Measurements from ENCODE around the gene LIN9.
"Not testable (repeated sequence)": the region's sequence is repeated elsewhere in the genome, so short reads cannot be mapped to it uniquely, and the experiment has no call there.

Gene LIN9

GRCh38 chr1:226342656-226343055 lies 33.7 kb upstream of the LIN9 start:
- no peaks in the 10 kb centered on the region for H3K9me3 ChIP-seq
- H3K27me3 ChIP-seq, result no peaks in the 10 kb centered on the region
- H3K27ac ChIP-seq, result no peak overlapping the region
- no peaks in the 10 kb centered on the region for H3K4me1 ChIP-seq (ENCODE audit: control insufficient read depth in 1 of 2, insufficient read depth in 1 of 2, low read depth in 1 of 2, low read length in 1 of 2)
- TF ChIP-seq, protein P1, sequence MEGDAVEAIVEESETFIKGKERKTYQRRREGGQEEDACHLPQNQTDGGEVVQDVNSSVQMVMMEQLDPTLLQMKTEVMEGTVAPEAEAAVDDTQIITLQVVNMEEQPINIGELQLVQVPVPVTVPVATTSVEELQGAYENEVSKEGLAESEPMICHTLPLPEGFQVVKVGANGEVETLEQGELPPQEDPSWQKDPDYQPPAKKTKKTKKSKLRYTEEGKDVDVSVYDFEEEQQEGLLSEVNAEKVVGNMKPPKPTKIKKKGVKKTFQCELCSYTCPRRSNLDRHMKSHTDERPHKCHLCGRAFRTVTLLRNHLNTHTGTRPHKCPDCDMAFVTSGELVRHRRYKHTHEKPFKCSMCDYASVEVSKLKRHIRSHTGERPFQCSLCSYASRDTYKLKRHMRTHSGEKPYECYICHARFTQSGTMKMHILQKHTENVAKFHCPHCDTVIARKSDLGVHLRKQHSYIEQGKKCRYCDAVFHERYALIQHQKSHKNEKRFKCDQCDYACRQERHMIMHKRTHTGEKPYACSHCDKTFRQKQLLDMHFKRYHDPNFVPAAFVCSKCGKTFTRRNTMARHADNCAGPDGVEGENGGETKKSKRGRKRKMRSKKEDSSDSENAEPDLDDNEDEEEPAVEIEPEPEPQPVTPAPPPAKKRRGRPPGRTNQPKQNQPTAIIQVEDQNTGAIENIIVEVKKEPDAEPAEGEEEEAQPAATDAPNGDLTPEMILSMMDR (IDR thresholded peaks at IDR 0.05), result no peak
- H3K36me3 ChIP-seq, result no peaks in the 10 kb centered on the region
- H3K4me3 ChIP-seq (ENCODE audit: low read depth in 1 of 2, low read length in 1 of 2), result no peak overlapping the region

DNA sequence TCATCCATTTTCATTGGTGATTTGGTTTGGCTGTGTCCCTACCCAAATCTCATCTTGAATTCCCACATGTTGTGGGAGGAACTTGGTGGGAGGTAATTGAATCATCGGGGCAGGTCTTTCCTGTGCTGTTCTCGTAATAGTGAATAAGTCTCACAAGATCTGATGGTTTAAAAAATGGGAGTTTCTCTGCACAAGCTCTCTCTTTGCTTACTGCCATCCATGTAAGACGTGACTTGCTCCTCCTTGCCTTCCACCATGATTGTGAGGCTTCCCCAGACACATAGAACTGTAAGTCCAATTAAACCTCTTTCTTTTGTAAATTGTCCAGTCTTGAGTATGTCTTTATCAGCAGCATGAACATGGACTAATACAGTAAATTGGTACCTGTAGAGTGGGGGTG lies 31.1 kb upstream of the LIN9 start:
- H3K4me1 ChIP-seq (ENCODE audit: control insufficient read depth in 1 of 2, insufficient read depth in 1 of 2, low read depth in 1 of 2, low read length in 1 of 2); H3K27ac ChIP-seq; H3K9me3 ChIP-seq; H3K36me3 ChIP-seq; H3K27me3 ChIP-seq; H3K4me3 ChIP-seq (ENCODE audit: low read depth in 1 of 2, low read length in 1 of 2): not testable (repeated sequence)

- Histone ChIP-seq H3K4me3 (ENCODE audit: low read depth in 1 of 2, low read length in 1 of 2) (no peak overlapping the region), H3K27me3 (peaks cover 9% of the 10 kb centered on the region), H3K4me1 (ENCODE audit: control insufficient read depth in 1 of 2, insufficient read depth in 1 of 2, low read depth in 1 of 2, low read length in 1 of 2) (peaks cover 0 to 5% of the 10 kb centered on the region in 2 experiments), H3K9me3 (no peaks in the 10 kb centered on the region), H3K36me3 (no peaks in the 10 kb centered on the region), H3K27ac (no peak overlapping the region)
- TF ChIP-seq, protein P1 (IDR thresholded peaks at IDR 0.05), result no peak
Observed at GRCh38 chr1:226337276-226337875, 28.4 kb upstream of the LIN9 start.

GRCh38 chr1:226335661-226336060 lies 26.7 kb upstream of the LIN9 start:
- H3K9me3 ChIP-seq, result no peaks in the 10 kb centered on the region
- H3K27me3 ChIP-seq, result peaks cover 9% of the 10 kb centered on the region
- H3K4me1 ChIP-seq (ENCODE audit: control insufficient read depth in 1 of 2, insufficient read depth in 1 of 2, low read depth in 1 of 2, low read length in 1 of 2), result peaks cover 0 to 5% of the 10 kb centered on the region in 2 experiments
- H3K27ac ChIP-seq, result no peak overlapping the region
- H3K4me3 ChIP-seq (ENCODE audit: low read depth in 1 of 2, low read length in 1 of 2), result no peak overlapping the region
- no peaks in the 10 kb centered on the region for H3K36me3 ChIP-seq
- TF ChIP-seq, protein P1 (IDR thresholded peaks at IDR 0.05), result no peak

- H3K9me3 ChIP-seq, result no peaks in the 10 kb centered on the region
- peaks cover 0 to 5% of the 10 kb centered on the region in 2 experiments for H3K4me1 ChIP-seq (ENCODE audit: control insufficient read depth in 1 of 2, insufficient read depth in 1 of 2, low read depth in 1 of 2, low read length in 1 of 2)
- H3K4me3 ChIP-seq (ENCODE audit: low read depth in 1 of 2, low read length in 1 of 2), result no peak overlapping the region
- peaks cover 9% of the 10 kb centered on the region for H3K27me3 ChIP-seq
- TF ChIP-seq, protein P1 (IDR thresholded peaks at IDR 0.05), result no peak
- H3K36me3 ChIP-seq, result no peaks in the 10 kb centered on the region
- H3K27ac ChIP-seq, result no peak overlapping the region
Observed at GRCh38 chr1:226332947-226333346, 24.0 kb upstream of the LIN9 start.

GRCh38 chr1:226329237-226329636 lies 20.3 kb upstream of the LIN9 start:
- no peaks in the 10 kb centered on the region for H3K9me3 ChIP-seq

More at GRCh38 chr1:226329237-226329636, 20.3 kb upstream of the LIN9 start:
- Histone ChIP-seq H3K4me1 (ENCODE audit: control insufficient read depth in 1 of 2, insufficient read depth in 1 of 2, low read depth in 1 of 2, low read length in 1 of 2) (peaks cover 0 to 5% of the 10 kb centered on the region in 2 experiments), H3K27me3 (peaks cover 9% of the 10 kb centered on the region), H3K27ac (no peak overlapping the region), H3K36me3 (no peaks in the 10 kb centered on the region), H3K4me3 (ENCODE audit: low read depth in 1 of 2, low read length in 1 of 2) (no peak overlapping the region)
- TF ChIP-seq, protein P1 (IDR thresholded peaks at IDR 0.05), result no peak

Measured in neutrophil (primary cell).